ENCODE results near the gene VDR.

GRCh38 chr12:47863985-47864384 lies 40.8 kb downstream of the VDR start:
- TF ChIP-seq POLR2AphosphoS5 (IDR thresholded peaks at IDR 0.05; ENCODE audit: low read depth, low read length), result no peak
- no peak for TF ChIP-seq REST (IDR thresholded peaks at IDR 0.05; ENCODE audit: insufficient read depth in 1 of 2, low read depth in 2 of 2, low read length in 2 of 2)
- no peak for TF ChIP-seq TAF1 (IDR thresholded peaks at IDR 0.05; ENCODE audit: borderline replicate concordance, insufficient read depth, low read length)
- TF ChIP-seq FOXP2 (optimal IDR thresholded peaks at IDR 0.05; ENCODE audit: borderline replicate concordance, extremely low read depth, extremely low read length, insufficient read depth), result no peak
- TF ChIP-seq SIN3A (IDR thresholded peaks at IDR 0.05; ENCODE audit: borderline replicate concordance, insufficient read depth, low read length), result no peak
